Activated CD4-positive, CD25-positive, alpha-beta regulatory T cell (primary cell): ENCODE results near the gene VCPKMT.

ENCODE experiments used
- DNase-seq, 4 experiments: peaks; one replicate each; lab custom pipeline; 2025; lab: John Stamatoyannopoulos, UW

The VCPKMT gene

DNA sequence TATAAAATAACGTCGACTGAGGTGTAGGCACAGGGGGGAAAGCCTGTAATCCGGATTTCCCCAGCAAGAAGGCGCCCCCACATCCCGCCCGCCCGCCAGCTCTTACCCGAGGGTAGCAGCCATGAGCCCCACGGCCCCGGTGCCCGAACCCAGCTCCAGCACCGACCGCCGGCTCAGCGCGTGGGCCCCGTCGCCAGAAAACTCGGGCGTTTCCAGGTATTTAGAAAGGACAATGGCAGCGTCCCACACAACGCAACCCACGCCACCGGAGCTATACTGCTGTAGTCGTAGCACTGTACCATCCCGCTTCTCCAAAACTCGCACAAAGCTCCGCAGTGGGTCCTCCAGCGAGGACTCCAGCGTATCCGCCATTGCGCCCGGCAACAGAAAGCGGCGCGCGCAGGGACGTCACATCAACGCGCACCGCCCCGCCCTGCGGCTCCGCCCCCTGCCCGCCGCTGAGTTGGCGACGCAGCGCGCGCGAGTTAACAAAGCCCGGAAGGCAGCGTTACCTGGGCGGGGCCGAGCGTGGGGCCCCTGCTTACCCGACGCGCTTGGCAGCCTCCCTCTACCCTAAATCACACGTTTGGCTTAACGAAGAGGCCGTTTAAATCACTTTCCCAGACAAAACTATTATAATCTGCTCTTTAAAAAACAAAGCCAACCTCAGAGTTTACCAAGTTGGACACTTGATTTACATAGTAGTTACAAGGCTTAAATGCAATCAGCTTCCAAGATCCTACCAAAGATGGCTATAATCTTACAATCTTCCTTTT lies at the start of gene VCPKMT:
Gene VCPKMT (minus strand): TSS at position 392 of the 776 bp plus-strand sequence. CDS start 20 bp downstream, at position 372.
- DNase-seq, result peak; percentile 89 to 94 (median 92)

DNA sequence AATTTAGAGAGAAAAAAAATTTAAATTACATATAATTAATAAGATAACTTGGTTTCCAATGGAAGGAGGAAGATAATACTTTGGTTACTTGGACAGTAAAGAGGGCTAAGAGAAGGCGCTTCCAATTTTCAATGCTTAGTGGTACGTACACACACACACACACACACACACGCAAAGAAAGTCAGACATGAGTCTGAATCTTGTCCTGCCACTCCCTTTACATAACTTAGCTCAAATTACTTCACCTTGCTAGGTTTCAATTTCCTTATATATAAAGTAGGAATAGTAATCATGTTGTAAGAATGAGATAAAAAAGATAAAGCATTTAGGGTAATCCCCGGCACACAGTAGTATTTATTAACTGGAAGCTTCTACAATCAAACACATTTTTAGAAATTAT lies 39.7 kb upstream of the VCPKMT start:
- DNase-seq, result no peak

DNA sequence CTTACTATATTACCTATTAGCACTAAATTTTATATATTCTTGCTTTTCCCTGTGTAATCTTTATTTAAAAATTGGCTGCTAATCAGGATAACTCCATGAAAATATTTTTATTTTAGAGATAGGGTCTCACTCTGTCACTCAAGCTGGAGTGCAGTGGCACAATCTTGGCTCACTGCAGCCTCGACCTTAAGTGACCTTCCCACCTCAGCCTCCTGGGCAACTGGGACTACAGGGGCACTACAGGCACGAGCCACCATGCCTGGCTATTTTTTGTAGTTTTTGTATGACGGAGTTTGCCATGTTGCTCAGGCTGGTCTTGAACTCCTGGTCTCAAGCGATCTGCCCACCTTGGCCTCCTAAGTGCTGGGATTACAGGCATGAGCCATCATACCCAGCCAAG lies 32.4 kb upstream of the VCPKMT start:
- no peak for DNase-seq

DNA sequence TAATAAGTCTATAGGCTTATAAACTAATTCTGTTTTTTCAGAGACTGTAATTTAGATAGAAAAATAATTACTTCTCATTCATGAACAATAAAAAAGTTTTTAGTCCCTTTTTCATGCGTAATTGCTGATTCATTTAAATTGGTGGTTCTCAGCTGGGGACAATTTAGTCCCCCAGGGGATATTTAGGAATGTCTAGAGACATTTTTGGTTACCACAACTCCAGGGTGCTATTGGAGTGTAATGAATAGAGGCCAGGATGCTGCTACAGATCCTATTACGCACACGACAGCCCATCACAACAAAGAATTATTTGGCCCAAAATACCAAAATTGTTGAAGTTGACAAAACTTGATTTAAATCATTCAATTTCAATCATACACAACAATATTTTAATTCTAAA lies 22.8 kb upstream of the VCPKMT start:
- DNase-seq, result no peak

DNA sequence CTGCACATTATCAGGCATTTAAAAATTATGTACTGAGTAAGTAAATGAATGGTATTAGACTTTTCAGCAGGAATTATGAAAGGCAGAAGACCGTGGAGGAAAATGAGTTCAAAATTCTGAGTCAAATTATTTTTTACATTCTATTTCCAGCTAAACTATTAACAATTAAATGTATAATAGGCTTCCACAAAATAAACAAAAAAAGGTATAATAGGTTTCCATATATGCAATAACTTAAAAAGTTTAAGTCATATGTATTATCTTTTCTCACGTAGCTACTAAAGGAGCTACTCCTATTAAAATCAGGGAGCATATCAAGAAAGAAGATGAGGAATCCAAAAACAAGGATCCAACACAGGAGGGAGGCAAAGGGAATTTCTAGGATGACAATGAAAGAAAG lies 11.4 kb upstream of the VCPKMT start:
- DNase-seq, result no peak

DNA sequence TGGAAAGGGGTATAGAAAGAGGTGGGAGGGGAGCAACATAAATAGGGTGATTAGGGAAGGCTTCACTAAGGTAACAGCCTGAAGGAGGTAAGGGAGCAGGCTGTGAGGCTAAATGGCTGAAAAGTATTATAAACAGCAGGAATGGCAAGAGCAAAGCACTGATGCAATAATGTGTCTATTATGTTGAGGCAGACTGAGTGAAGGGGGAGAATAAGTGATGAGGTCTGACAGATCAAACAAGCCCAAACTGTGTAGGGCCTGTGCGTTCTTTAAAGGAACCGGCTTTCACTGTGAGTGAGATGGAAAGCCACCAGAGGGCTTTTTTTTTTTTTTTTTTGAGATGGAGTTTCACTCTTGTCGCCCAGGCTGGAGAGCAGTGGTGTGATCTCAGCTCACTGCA lies 6.7 kb upstream of the VCPKMT start:
- DNase-seq, result no peak

DNA sequence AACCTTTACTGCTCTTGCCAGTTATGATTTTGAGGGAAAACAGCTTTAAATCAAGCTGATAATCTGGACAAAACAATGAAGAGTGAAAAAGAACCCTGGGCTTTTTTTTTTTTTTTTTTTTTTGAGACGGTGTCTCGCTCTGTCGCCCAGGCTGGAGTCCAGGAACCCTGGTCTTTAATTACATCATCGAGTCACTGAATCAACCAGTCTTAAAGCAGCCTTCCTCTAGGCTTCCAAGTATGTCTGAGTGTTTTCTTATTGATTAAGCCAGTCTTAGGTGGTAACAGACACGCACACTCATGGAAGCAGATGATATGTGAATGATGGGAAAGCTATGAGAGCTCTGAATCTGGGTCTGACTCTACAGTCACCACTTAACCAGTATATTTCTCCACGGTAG lies 5.9 kb upstream of the VCPKMT start:
- DNase-seq, result no peak

DNA sequence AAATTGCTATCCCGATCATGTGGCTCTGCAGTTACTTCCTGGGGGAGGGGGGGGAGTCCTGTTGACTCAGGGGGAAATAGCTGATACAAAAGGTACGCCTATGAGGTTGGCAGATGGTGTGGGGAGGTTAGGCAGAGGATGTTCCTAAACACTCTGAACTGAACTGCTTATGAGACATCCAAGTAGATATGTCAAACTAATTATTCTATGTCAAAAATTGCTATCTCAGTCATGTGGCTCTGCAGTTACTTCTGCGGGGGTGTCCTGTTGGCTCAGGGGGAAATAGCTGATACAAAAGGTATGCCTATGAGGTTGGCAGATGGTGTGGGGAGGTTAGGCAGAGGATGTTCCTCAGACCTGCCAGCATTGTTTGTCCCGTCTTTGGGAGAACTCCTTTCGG lies 5.1 kb upstream of the VCPKMT start:
- no peak for DNase-seq

DNA sequence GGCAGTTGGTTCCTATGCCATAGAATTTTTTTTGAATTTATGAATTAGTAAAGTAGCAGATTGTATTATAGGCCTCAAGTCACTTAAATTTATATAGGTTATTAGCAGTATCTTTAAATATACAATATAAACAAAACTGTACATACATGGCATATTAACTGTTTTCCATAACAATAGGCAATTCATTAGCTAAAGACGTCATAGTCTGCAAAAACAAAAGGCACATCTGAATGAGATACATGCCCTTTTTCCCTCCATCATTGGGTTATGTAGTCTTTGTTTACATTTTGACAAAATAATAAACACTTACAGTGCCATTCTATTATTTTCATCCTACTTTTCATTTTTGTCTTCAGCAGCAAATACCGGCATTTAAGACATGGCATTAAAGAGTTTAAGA lies 1.1 kb upstream of the VCPKMT start:
- DNase-seq, result no peak

DNA sequence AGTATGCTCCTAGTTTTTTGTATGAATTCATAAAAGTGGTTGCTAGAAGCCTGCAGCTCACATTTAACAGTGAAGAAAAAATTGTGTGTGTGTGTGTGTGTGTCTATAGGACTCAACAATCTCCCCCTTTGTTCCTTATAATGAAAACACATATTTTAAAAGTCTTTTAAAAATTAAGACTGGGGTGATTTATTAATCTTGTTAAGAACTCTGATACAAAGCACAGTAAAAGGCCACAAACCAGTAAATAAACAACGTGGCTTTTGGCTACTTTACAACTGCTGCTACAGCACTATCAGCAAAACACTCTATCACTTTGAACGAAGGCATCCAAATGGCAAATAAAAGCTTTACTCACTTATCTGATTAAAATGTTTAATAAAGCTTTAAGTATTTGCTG lies 594 bp upstream of the VCPKMT start:
- DNase-seq, result no peak

DNA sequence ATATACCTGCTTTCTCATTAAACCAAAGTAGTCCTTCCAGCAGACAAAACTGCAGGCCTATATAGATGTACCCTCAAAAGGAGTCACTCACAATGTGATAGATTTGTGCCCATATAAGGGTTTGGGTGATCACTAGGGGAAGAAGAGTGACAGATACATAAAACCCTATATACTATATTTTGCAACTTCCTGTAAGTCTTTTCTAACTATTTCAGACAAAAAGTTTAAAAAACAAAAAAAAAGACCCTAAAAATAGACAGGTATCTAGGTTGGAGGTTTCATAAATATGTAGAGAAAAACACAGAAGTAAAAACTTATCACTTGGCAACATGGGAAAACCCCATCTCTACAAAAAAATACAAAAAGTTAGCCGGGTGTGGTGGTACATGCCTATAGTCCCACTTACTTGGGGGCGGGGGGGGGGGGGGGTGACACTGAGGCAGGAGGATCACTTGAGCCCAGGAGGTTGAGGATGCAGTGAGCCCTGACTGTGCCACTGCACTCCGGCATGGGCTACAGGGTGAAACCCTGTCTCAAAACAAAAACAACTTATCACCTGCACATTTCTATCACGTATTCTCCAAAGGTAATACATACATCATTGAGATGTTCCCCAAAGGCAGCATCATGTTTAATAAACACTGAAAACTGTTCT lies 2.9 kb downstream of the VCPKMT start:
- no peak for DNase-seq

DNA sequence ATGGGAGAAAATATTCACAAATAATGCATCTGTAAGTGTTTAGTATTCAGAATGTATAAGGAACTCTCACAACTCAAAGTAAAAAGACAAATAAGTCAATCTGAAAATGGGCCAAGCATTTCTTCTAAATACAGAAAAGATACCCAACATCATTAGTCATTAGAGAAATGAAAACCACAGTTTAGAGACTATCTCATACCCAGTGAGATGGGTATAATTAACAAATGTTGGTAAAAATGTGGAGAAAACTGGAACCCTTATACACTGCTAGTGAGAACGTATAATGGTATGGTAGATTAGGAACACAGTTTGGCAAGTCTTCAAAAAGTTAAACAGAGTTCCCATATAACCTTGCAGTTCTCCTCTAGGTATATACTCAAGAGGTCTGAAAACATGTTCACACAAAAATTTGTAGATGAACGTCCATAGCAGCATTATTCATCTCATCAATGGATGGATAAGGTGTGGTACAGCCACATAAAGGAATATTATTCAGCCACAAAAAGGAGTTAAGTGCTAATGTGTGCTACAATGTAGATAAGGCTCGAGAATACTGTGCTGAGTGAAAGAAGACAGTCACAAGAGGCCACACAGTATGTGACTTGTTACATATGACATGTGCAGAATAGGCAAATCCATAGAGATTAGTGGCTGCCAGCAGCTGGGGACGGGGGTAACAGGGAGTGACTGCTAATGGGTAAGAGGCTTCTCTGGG lies 5.9 kb downstream of the VCPKMT start:
- DNase-seq, result no peak

DNA sequence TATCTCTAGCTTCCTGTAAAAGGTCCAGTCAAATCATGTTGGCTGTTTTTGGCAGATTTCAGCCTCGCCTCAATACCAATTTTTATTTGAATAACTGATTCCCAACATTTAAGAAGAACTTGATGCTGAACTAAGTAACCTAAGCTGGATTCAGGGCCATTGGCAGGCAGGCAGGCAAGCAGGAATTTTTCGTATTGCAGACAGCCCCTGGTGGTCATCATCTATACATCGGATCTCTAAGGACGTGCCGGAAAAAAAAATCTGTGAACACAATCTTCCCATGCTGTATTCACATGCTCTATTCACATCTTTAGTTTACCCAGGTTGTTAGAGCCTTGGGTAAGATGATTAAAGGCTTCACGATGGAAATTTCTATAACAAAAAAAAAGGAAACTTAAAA lies 7.0 kb downstream of the VCPKMT start:
- no peak for DNase-seq

DNA sequence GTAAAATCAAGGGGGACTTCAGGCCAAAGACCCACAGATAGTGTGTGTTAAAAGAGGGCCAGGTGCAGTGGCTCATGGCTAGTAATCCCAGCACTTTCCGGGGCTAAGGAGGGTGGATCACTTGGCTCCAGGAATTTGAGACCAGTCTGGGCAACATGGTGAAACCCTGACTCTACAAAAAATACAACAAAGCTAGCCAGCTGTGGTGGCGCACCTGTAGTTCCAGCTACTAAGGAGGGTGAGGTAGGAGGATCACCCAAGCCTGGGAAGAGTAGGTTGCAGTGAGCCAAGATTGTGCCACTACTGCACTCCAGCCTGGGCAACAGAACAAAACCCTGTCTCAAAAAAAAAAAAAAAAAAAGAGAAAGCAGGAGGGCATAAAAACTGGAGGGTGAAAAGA lies 8.5 kb downstream of the VCPKMT start:
- DNase-seq, result no peak

DNA sequence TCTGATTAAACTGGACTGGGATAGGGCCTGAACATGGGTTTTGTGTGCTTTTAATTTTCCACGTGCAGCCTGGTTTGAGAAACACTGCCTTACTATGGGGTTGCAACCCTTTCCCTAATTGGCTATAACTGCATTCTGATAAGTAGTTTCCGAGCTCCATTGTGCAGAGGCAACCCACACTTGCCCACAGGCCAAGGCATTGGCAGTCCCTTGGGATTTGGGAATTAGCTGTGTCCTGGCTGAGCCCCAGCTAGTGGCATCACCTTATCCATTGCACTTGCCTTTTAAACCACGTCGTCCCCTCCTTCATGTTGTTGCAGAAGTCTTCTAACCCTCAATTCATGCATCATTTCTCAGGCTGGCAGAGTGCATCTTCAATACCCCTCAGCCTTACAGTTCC lies 10.2 kb downstream of the VCPKMT start:
- no peak for DNase-seq

DNA sequence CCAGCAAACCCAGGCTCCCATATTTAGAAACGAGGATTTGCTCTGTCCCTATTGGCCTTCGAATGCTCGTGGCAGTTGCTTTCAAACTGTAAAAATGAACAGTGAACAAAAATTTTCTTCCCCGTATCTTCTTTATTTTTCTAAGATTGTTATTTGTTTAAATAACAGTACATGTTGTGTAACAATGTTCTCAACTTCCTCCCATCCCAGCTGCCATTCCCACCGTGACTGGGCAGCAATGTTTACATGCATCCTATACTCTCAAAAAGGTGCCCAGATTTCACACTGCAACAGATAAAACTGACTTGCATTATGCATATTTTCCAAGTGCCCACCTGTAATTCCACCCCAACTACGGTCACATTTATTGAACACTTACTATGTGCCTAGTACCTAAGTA lies 12.8 kb downstream of the VCPKMT start:
- no peak for DNase-seq

DNA sequence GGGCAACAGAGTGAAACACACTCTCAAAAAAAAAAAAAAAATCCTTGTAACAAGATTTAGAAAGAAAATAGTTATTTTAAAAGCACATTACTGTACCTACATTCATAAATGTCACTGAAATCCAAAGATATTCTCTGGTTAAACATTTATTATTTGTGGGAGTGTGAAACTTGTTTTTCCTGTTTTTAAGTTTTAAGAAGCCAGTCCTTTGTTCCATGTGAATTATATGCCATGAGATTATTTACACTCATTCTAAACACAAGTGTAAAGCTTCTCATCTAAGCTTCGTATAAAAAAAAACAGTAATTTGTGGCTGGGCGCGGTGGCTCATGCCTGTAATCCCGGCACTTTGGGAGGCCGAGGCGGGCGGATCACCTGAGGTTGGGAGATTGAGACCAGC lies 15.0 kb downstream of the VCPKMT start:
- no peak for DNase-seq

DNA sequence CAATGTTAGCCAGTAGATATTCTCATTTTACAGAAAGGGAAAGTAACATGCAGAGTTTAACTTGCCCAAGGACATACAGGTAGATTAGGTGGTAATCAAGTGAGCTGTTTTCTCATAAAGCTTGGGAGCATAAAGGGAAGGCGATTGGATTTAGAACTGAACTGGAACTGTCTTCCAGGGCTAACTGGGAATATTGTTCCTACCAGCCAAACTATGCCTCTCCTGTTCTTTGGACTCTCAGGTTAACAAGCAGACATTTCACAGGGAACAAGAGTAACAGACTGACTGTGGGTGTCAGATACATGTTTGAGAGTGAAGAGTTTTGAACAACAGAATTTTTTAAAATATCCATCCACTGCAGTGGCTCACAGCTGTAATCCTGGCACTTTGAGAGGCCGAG lies 15.6 kb downstream of the VCPKMT start:
- DNase-seq, result no peak

DNA sequence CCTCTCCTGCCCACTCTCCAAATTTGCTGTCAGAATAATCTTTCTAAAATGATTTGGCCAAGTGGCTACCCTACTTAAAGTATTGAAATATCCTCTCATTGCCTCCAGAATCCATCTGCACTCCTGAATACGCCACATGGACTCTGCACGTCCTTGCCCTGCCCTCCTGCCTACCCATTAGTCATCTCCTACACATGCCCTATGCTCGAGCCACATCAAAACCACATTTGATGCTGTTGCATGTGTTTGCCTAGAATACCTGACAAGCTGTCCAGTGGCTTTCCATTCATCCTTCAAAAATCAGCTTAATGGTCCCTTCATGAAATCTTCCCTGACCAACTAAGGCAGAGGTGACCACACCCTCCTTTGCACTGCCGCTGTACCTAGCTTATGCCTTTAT lies 17.0 kb downstream of the VCPKMT start:
- DNase-seq, result no peak

DNA sequence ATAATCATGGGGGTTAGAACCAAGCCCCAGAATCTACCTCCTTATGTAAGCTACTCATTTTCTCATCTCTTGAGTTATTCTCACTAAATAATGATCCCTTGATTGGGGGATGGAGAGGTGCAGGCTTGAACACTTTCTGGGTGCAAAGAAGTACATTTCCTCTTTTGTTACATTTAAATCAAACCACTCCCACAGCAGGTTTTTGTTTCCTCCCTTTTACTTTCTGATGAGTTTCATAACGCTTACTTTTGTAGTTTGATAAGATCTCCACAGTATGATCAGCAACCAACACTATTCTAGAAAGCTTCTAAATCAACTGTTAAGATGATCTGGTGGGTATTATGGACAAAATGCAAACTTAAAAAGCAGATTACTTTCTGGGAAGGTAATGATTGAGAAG lies 20.5 kb downstream of the VCPKMT start:
- DNase-seq, result no peak

DNA sequence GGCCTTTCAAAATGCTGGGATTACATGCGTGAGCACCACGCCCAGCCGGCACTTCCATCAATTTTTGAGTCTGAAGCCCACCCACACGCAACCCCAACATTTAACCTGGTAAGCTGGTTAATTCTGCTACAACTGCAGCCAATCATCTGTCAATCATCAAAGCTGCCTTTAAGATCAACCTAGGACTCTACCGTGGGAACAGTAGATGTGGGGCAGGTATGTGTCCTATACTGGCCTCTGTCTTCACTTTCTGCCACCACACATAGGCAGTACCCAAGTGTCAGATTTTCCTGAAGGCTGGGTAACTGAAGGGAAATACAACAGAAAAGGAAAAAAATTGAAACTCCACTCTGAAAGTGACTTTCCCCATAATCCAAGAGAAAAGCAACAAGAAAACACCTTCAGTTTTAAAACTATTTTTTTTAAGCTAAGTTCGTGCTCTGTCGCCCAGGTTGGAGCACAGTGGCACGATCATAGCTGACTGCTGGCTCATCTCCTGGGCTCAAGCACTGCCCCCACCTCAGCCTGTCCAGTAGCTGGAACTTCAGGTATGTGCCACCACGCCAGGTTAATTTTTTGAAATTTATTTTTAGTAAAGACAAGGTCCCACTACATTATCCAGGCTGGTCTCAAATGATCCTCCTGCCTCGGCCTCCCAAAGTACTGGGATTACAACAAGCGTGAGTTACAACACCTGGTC lies 22.2 kb downstream of the VCPKMT start:
- DNase-seq, result no peak

DNA sequence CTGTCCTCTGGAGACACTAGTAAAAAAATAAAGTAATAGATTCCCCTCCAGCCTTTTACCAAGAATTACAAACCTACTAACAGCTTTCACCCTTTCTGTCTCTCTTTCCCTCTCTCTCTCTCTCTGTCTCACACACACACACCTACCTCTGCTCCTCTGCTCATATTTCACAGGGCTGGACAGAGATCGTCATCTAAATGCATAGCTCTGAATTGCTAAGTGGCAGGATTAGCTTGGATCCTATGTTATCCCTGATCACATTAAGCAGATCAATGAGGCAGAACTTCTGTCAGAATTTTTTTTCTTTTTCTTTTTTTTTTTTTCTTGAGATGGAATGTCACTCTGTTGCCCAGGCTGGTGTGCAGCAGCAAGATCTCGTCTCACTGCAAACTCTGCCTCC lies 22.9 kb downstream of the VCPKMT start:
- no peak for DNase-seq
